Fibroblast of lung (primary cell): Measurements from ENCODE around the gene GTPBP6. TPM values are rescaled to one million over a fixed set of nuclear protein-coding genes. Genes with fewer than 3 reads are reported as not detected.

Experiments
- DNase-seq, 2 donors: peaks; one replicate each; pipeline versions ENCODE4 v3.0.0 to v3.0.0-alpha.2; 2010; ENCODE audit warnings: low read depth in 2 of 2
- H2AFZ ChIP-seq: 2 replicates; pipeline ENCODE4 v1.5.1; 2012; ENCODE audit warnings: low read length, control low read depth, inconsistent platforms
- H3K27ac ChIP-seq: 2 replicates; pipeline ENCODE4 v1.5.1; 2011; ENCODE audit warnings: low read length, control low read depth; ENCODE audit not compliant: insufficient read depth
- H3K27me3 ChIP-seq: 2 replicates; pipeline ENCODE4 v1.5.1; 2011; ENCODE audit warnings: mild to moderate bottlenecking, low read length; ENCODE audit not compliant: control insufficient read depth, insufficient read depth
- H3K36me3 ChIP-seq: 2 replicates; pipeline ENCODE4 v1.5.1; 2011; ENCODE audit warnings: low read length; ENCODE audit not compliant: control insufficient read depth, insufficient read depth
- H3K4me1 ChIP-seq: 2 replicates; pipeline ENCODE4 v1.5.1; 2011; ENCODE audit warnings: low read length; ENCODE audit not compliant: control insufficient read depth, insufficient read depth; ENCODE audit errors: extremely low read depth
- H3K4me2 ChIP-seq: 2 replicates; pipeline ENCODE4 v1.5.1; 2011; ENCODE audit warnings: low read length, control low read depth; ENCODE audit not compliant: insufficient read depth; ENCODE audit errors: extremely low read depth
- H3K4me3 ChIP-seq, 4 experiments: fragments of 200-600 bp in 1 of 4; sonication (generic) in 1 of 4; replicated peaks in 1 of 4; 2 replicates each; pipeline ENCODE4 v1.5.1; 2011 to 2016; ENCODE audit warnings: low read length in 4 of 4, low read depth in 3 of 4, mild to moderate bottlenecking in 3 of 4, control low read depth in 2 of 4, inconsistent platforms in 1 of 4, mixed read lengths in 1 of 4; ENCODE audit not compliant: insufficient read depth in 1 of 4; ENCODE audit errors: control extremely low read depth in 1 of 4
- H3K79me2 ChIP-seq: 2 replicates; pipeline ENCODE4 v1.5.1; 2012; ENCODE audit warnings: mild to moderate bottlenecking, low read length, inconsistent platforms; ENCODE audit not compliant: control insufficient read depth, insufficient read depth
- H3K9ac ChIP-seq: 2 replicates; pipeline ENCODE4 v1.5.1; 2011; ENCODE audit warnings: mild to moderate bottlenecking, low read length, control low read depth; ENCODE audit not compliant: insufficient read depth
- H3K9me3 ChIP-seq: 2 replicates; pipeline ENCODE4 v1.5.1; 2012; ENCODE audit warnings: low read depth, low read length; ENCODE audit not compliant: control insufficient read depth, insufficient read depth
- H4K20me1 ChIP-seq: 2 replicates; pipeline ENCODE4 v1.5.1; 2011; ENCODE audit warnings: low read length; ENCODE audit not compliant: control insufficient read depth, insufficient read depth; ENCODE audit errors: extremely low read depth
- CTCF ChIP-seq, 2 donors: IDR thresholded peaks in 1 of 2; conservative IDR thresholded peaks in 1 of 2; 1 replicate in 1 of 2; 2 replicates in 1 of 2; pipeline ENCODE4 v1.5.1; 2011 to 2012; ENCODE audit warnings: low read length in 2 of 2, control low read depth in 1 of 2, inconsistent platforms in 1 of 2, low read depth in 1 of 2, mild to moderate bottlenecking in 1 of 2
- EZH2 ChIP-seq: IDR thresholded peaks from 2 replicates; pipeline ENCODE4 v1.5.1; 2012; ENCODE audit warnings: low read length, control low read depth, mild to moderate bottlenecking; ENCODE audit errors: missing control alignments
- polyA plus RNA-seq, 2 donors: library from polyadenylated mRNA; depleted of rRNA in 1 of 2; stranded (reverse) in 1 of 2; unstranded in 1 of 2; fragments of >200 nt; gene quantifications; 2 replicates each; pipeline ENCODE4 v1.2.1, GENCODE V29; 2011 to 2012; ENCODE audit warnings: missing spikeins in 1 of 2
- total RNA-seq: library from RNA; depleted of rRNA; stranded (reverse); fragments of >200 nt; gene quantifications from 2 replicates; pipeline ENCODE4 v1.2.1, GENCODE V29; 2014

Gene GTPBP6
- total and polyA plus RNA-seq, 2 donors (not counting 1 experiment from before 2014, with no cell fraction given) = 15.4 to 46.1 TPM

- Histone ChIP-seq H3K4me2 (no peak overlapping the region), H2AFZ (no peak overlapping the region), H3K79me2 (no peaks in the 10 kb centered on the region), H3K4me1 (no peaks in the 10 kb centered on the region), H3K27me3 (no peaks in the 10 kb centered on the region), H3K4me3 (no peak overlapping the region), H3K9me3 (no peaks in the 10 kb centered on the region), H3K9ac (no peak overlapping the region), H3K36me3 (no peaks in the 10 kb centered on the region), H4K20me1 (no peaks in the 10 kb centered on the region), H3K27ac (no peak overlapping the region)
- peak in 1 of 2 donors; percentile 28 for DNase-seq
- TF ChIP-seq EZH2 (no peak), CTCF (conservative IDR thresholded peaks at IDR 0.05 in 1 of 2, IDR thresholded peaks at IDR 0.05 in 1 of 2; ENCODE audit: low read depth in 1 of 2, low read length in 2 of 2) (no peak)
These were observed 30.6 kb upstream of the GTPBP6 start for GRCh38 chrX:349196-349595.

- no peaks in the 10 kb centered on the region for H3K79me2 ChIP-seq
- no peaks in the 10 kb centered on the region for H3K4me1 ChIP-seq
- no peak overlapping the region for H2AFZ ChIP-seq
- TF ChIP-seq CTCF (conservative IDR thresholded peaks at IDR 0.05 in 1 of 2, IDR thresholded peaks at IDR 0.05 in 1 of 2; ENCODE audit: low read depth in 1 of 2, low read length in 2 of 2) = no peak
- H3K4me3 ChIP-seq = no peak overlapping the region
- H4K20me1 ChIP-seq = no peaks in the 10 kb centered on the region
- no peak overlapping the region for H3K9ac ChIP-seq
- H3K27me3 ChIP-seq = no peaks in the 10 kb centered on the region
- no peak overlapping the region for H3K4me2 ChIP-seq
- no peak overlapping the region for H3K27ac ChIP-seq
- no peaks in the 10 kb centered on the region for H3K36me3 ChIP-seq
- DNase-seq = no peak
- H3K9me3 ChIP-seq = no peaks in the 10 kb centered on the region
These were observed 30.0 kb upstream of the GTPBP6 start for GRCh38 chrX:348461-349117.

GRCh38 chrX:347351-348117, 28.9 kb upstream of the GTPBP6 start:
- Histone ChIP-seq H3K36me3 (no peaks in the 10 kb centered on the region), H4K20me1 (no peaks in the 10 kb centered on the region), H3K4me2 (no peak overlapping the region), H3K9me3 (no peaks in the 10 kb centered on the region), H3K4me1 (no peaks in the 10 kb centered on the region), H3K4me3 (no peak overlapping the region), H3K79me2 (no peaks in the 10 kb centered on the region), H3K27me3 (no peaks in the 10 kb centered on the region), H3K9ac (no peak overlapping the region), H3K27ac (no peak overlapping the region), H2AFZ (no peak overlapping the region)
- DNase-seq = no peak
- TF ChIP-seq CTCF (conservative IDR thresholded peaks at IDR 0.05 in 1 of 2, IDR thresholded peaks at IDR 0.05 in 1 of 2; ENCODE audit: low read depth in 1 of 2, low read length in 2 of 2) (no peak), EZH2 (no peak)
